H1 (cell line): Measurements from ENCODE around the gene ADCY5. TPM values are rescaled to one million over a fixed set of nuclear protein-coding genes. Genes with fewer than 3 reads are reported as not detected.

Source experiments
- CTCF ChIA-PET: fragments of 300-600 bp; sonication (Branson Sonifier 250); formaldehyde crosslinking; loops from one replicate; lab custom pipeline; 2021; ENCODE audit not compliant: partially characterized antibody; lab: Charles Lee
- POLR2A ChIA-PET: fragments of 300-600 bp; sonication (Branson Sonifier 250); formaldehyde crosslinking; loops from one replicate; lab custom pipeline; 2021; ENCODE audit warnings: inconsistent platforms; ENCODE audit not compliant: partially characterized antibody; lab: Charles Lee
- DNase-seq, 2 experiments: peaks; one replicate each; pipeline versions ENCODE4 v3.0.0 to v3.0.0-alpha.2; 2010 to 2022; ENCODE audit warnings: low spot score in 2 of 2, low read depth in 1 of 2, mixed read lengths in 1 of 2
- FAIRE-seq: peaks from 2 replicates; lab custom pipeline; 2011; peaks lifted over from hg19 to GRCh38; lab: Jason Lieb, UNC
- H2AFZ ChIP-seq: 2 replicates; pipeline ENCODE4 v1.8.1; 2012; ENCODE audit warnings: low read length, inconsistent platforms
- H2AK5ac ChIP-seq: 2 replicates; pipeline ENCODE4 v1.6.1; 2013; ENCODE audit warnings: low read depth, low read length
- H2BK120ac ChIP-seq: replicated peaks from 2 replicates; pipeline ENCODE3; 2013; ENCODE audit warnings: low read depth, low read length, inconsistent platforms
- H2BK12ac ChIP-seq: 2 replicates; pipeline ENCODE4 v1.6.1; 2013; ENCODE audit warnings: low read depth, low read length
- H2BK15ac ChIP-seq: 2 replicates; pipeline ENCODE4 v1.6.1; 2013; ENCODE audit warnings: low read length
- H2BK20ac ChIP-seq: 2 replicates; pipeline ENCODE4 v1.6.1; 2013; ENCODE audit warnings: low read length
- H2BK5ac ChIP-seq: 2 replicates; pipeline ENCODE4 v1.6.1; 2013; ENCODE audit warnings: low read depth, low read length
- H3K14ac ChIP-seq: 2 replicates; pipeline ENCODE4 v1.6.1; 2013; ENCODE audit warnings: inconsistent platforms; ENCODE audit not compliant: insufficient read length
- H3K18ac ChIP-seq: 2 replicates; pipeline ENCODE4 v1.6.1; 2013; ENCODE audit warnings: low read length; ENCODE audit errors: extremely low read depth
- H3K23ac ChIP-seq: 2 replicates; pipeline ENCODE4 v1.6.1; 2013; ENCODE audit warnings: inconsistent platforms; ENCODE audit not compliant: insufficient read length
- H3K23me2 ChIP-seq: 2 replicates; pipeline ENCODE4 v1.6.1; 2013; ENCODE audit warnings: low read depth, low read length
- H3K27ac ChIP-seq: 2 replicates; pipeline ENCODE4 v1.6.1; 2011; ENCODE audit warnings: low read depth, low read length, inconsistent platforms
- H3K27me3 ChIP-seq, 4 experiments: replicated peaks in 1 of 4; 1 replicate in 1 of 4; 2 replicates in 3 of 4; pipeline versions ENCODE4 v1.6.1 to v1.8.1; 2011 to 2013; ENCODE audit warnings: low read length in 3 of 4, mild to moderate bottlenecking in 3 of 4, inconsistent platforms in 2 of 4, mixed read lengths in 2 of 4, moderate library complexity in 1 of 4; ENCODE audit not compliant: control insufficient read depth in 3 of 4, insufficient read depth in 3 of 4; ENCODE audit errors: extremely low read depth in 1 of 4
- H3K36me3 ChIP-seq, 4 experiments: 2 replicates each; pipeline versions ENCODE4 v1.6.1 to v1.8.1; 2011 to 2013; ENCODE audit warnings: mild to moderate bottlenecking in 4 of 4, low read length in 3 of 4, moderate library complexity in 2 of 4, control low read depth in 1 of 4, inconsistent platforms in 1 of 4; ENCODE audit not compliant: insufficient read depth in 4 of 4, control insufficient read depth in 2 of 4
- H3K4ac ChIP-seq: replicated peaks from 2 replicates; pipeline ENCODE3; 2013; ENCODE audit warnings: low read length, low read depth, mixed read lengths, inconsistent platforms; ENCODE audit not compliant: insufficient read length
- H3K4me1 ChIP-seq, 4 experiments: replicated peaks in 1 of 4; 1 replicate in 1 of 4; 2 replicates in 3 of 4; pipeline versions ENCODE4 v1.6.1 to v1.8.1; 2011 to 2013; ENCODE audit warnings: low read length in 3 of 4, inconsistent platforms in 2 of 4, mixed read lengths in 1 of 4; ENCODE audit not compliant: insufficient read depth in 4 of 4, control insufficient read depth in 3 of 4
- H3K4me2 ChIP-seq, 2 experiments: 2 replicates each; pipeline versions ENCODE4 v1.6.1 to v1.8.1; 2011 to 2013; ENCODE audit warnings: low read depth in 2 of 2, low read length in 2 of 2, control low read depth in 1 of 2, inconsistent platforms in 1 of 2, mild to moderate bottlenecking in 1 of 2; ENCODE audit not compliant: insufficient read depth in 1 of 2
- H3K4me3 ChIP-seq, 4 experiments: fragments of 200-600, 300-600 bp in 1 of 4; sonication (generic), shearing (Covaris generic), sonication (Bioruptor Twin) in 1 of 4; 2 replicates each; pipeline versions ENCODE4 v1.5.1 to v1.8.1; 2011 to 2016; ENCODE audit warnings: low read length in 4 of 4, low read depth in 3 of 4, control low read depth in 2 of 4, inconsistent platforms in 2 of 4, mild to moderate bottlenecking in 2 of 4, mixed read lengths in 1 of 4, moderate library complexity in 1 of 4; ENCODE audit not compliant: insufficient read depth in 2 of 4; ENCODE audit errors: extremely low read depth in 1 of 4
- H3K56ac ChIP-seq: replicated peaks from 2 replicates; pipeline ENCODE3; 2013; ENCODE audit warnings: low read depth, mild to moderate bottlenecking, mixed read lengths, low read length, inconsistent platforms; ENCODE audit not compliant: insufficient read length
- H3K79me1 ChIP-seq: 2 replicates; pipeline ENCODE4 v1.6.1; 2013; ENCODE audit warnings: low read depth, low read length, control low read depth
- H3K79me2 ChIP-seq, 2 experiments: 2 replicates each; pipeline versions ENCODE4 v1.6.1 to v1.8.1; 2012 to 2013; ENCODE audit warnings: low read length in 2 of 2, mild to moderate bottlenecking in 2 of 2, inconsistent platforms in 1 of 2; ENCODE audit not compliant: insufficient read depth in 2 of 2, control insufficient read depth in 1 of 2
- H3K9ac ChIP-seq, 4 experiments: replicated peaks in 1 of 4; 1 replicate in 1 of 4; 2 replicates in 3 of 4; pipeline versions ENCODE4 v1.6.1 to v1.8.1; 2011 to 2013; ENCODE audit warnings: low read depth in 3 of 4, low read length in 3 of 4, control low read depth in 2 of 4, mild to moderate bottlenecking in 2 of 4, moderate library complexity in 2 of 4, inconsistent platforms in 1 of 4; ENCODE audit errors: extremely low read depth in 1 of 4
- H3K9me3 ChIP-seq, 2 experiments: 2 replicates each; pipeline versions ENCODE4 v1.6.1 to v1.8.1; 2012 to 2013; ENCODE audit warnings: mild to moderate bottlenecking in 2 of 2, moderate library complexity in 2 of 2, control low read depth in 1 of 2, inconsistent platforms in 1 of 2, low read depth in 1 of 2, low read length in 1 of 2, mixed read lengths in 1 of 2; ENCODE audit not compliant: insufficient read depth in 2 of 2
- H4K20me1 ChIP-seq, 2 experiments: replicated peaks in 1 of 2; 2 replicates each; pipeline versions ENCODE3 to v1.8.1; 2011 to 2013; ENCODE audit warnings: inconsistent platforms in 2 of 2, low read length in 2 of 2, mild to moderate bottlenecking in 1 of 2; ENCODE audit not compliant: insufficient read depth in 2 of 2, control insufficient read depth in 1 of 2
- H4K5ac ChIP-seq: 2 replicates; pipeline ENCODE4 v1.6.1; 2013; ENCODE audit warnings: low read length, low read depth, mixed read lengths, inconsistent platforms; ENCODE audit not compliant: insufficient read length
- H4K8ac ChIP-seq: 2 replicates; pipeline ENCODE4 v1.8.0; 2013; ENCODE audit warnings: mild to moderate bottlenecking, moderate library complexity, low read length, inconsistent platforms; ENCODE audit not compliant: insufficient read depth; ENCODE audit errors: extremely low read depth
- H4K91ac ChIP-seq: replicated peaks from 2 replicates; pipeline ENCODE3; 2013; ENCODE audit warnings: low read length, mixed read lengths, inconsistent platforms; ENCODE audit not compliant: insufficient read length
- CBX5 ChIP-seq: fragments of 300-800, 300-1000 bp; sonication (generic); IDR thresholded peaks from 2 replicates; pipeline ENCODE4 v1.7.1; 2016; ENCODE audit warnings: antibody characterized with exemption, low read length, low read depth
- SIN3A ChIP-seq, 2 experiments: IDR thresholded peaks in 1 of 2; conservative IDR thresholded peaks in 1 of 2; 2 replicates each; pipeline ENCODE4 v1.6.1; 2011 to 2012; ENCODE audit warnings: low read length in 2 of 2, improper control_type of control experiment in 1 of 2, low read depth in 1 of 2, mild to moderate bottlenecking in 1 of 2
- TCF12 ChIP-seq: IDR thresholded peaks from 2 replicates; pipeline ENCODE4 v1.6.1; 2011; ENCODE audit warnings: low read depth, mild to moderate bottlenecking, low read length
- WGBS, 2 experiments: shearing (Covaris generic) in 1 of 2; methylation state at CpG; one replicate each; pipeline versions ENCODE4 v1.1.6 to v1.1.7; 2013 to 2015; ENCODE audit warnings: low lambda C conversion rate in 2 of 2, mixed read lengths in 2 of 2, inconsistent platforms in 1 of 2, low coverage in 1 of 2, missing lambda C conversion rate in 1 of 2; ENCODE audit not compliant: insufficient replicate concordance in 2 of 2, insufficient coverage in 1 of 2, insufficient read length in 1 of 2; ENCODE audit errors: extremely low coverage in 1 of 2, missing lambda C conversion rate in 1 of 2; 5-methylcytosine and 5-hydroxymethylcytosine counted together
- polyA plus RNA-seq, 7 experiments: library from polyadenylated mRNA; depleted of rRNA in 3 of 7; stranded (reverse) in 5 of 7; unstranded in 2 of 7; fragments of >200 nt in 5 of 7; fragments of 200-250 nt in 2 of 7; gene quantifications; 1 replicate in 5 of 7; 2 replicates in 1 of 7; 4 replicates in 1 of 7; pipeline versions ENCODE4 v1.2.1 to v1.2.3, GENCODE V29; 2011 to 2013; ENCODE audit warnings: missing spikeins in 2 of 7, mixed read lengths in 2 of 7
- total RNA-seq: library from RNA; stranded (reverse); fragmentation: NEBNext Ultra II Directional; extraction: Animal tissue kit (Norgen Biotek cat#: 25700); gene quantifications from 2 replicates; pipeline ENCODE4 v1.2.1, GENCODE V29; 2021

Gene ADCY5
- total and polyA plus RNA-seq, 2 of the 8 experiments (the other 6 are each of a cell fraction or from before 2014, with no cell fraction given) = 18.9 to 40.8 TPM

DNA sequence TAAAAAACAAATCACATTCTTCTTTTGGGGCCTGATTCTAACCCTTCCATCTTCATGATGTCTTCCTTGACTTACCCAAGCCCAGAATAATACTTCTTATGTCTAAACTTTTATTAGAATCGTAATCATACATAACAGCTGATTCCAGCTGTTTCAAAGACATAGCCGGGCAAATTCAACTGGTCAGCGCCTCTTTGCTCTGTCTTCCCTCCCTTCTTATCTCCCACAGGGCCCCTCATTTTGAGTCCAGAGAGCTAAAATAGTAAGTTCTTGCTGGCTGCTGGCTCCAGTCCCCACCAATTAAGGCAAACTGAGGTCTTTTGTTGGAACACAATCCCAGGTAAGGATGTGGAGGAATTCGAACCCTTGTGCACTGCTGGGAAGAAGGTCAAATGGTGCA lies 108.6 kb downstream of the ADCY5 start:
- Histone ChIP-seq H3K79me1 (no peaks in the 10 kb centered on the region), H2BK5ac (no peak overlapping the region), H4K20me1 (no peaks in the 10 kb centered on the region), H3K18ac (no peak overlapping the region), H3K14ac (no peak overlapping the region), H3K36me3 (no peaks in the 10 kb centered on the region), H3K27ac (no peak overlapping the region), H4K8ac (no peak overlapping the region), H4K91ac (no peak overlapping the region), H3K23ac (no peak overlapping the region), H3K23me2 (no peaks in the 10 kb centered on the region), H2BK20ac (no peak overlapping the region), H3K4me1 (peaks cover 5 to 14% (median 9%) of the 10 kb centered on the region in 4 experiments; a peak in 6 of 7 replicates), H4K5ac (no peak overlapping the region), H3K9me3 (no peaks in the 10 kb centered on the region), H2AK5ac (no peak overlapping the region), H3K27me3 (no peaks in the 10 kb centered on the region), H3K9ac (no peak overlapping the region), H2BK15ac (no peak overlapping the region), H3K4ac (no peak overlapping the region), H3K4me3 (no peak overlapping the region), H2BK120ac (no peak overlapping the region), H2AFZ (no peak overlapping the region), H3K4me2 (no peak overlapping the region), H3K79me2 (no peaks in the 10 kb centered on the region), H2BK12ac (no peak overlapping the region), H3K56ac (no peak overlapping the region)
- FAIRE-seq (no peak), DNase-seq (no peak)
- 89% methylated on average over 4 of the region's 4 CpGs; no CpG with 5 or more reads in 1 of the 2 experiments for WGBS, 2 experiments
- CTCF ChIA-PET = interaction anchor here (0.7 to 4.7 kb wide), 2 partner anchors 10 to 19 kb away, joined by 3 to 43 read pairs; no protein-coding TSS in a partner anchor
- POLR2A ChIA-PET = no interaction called here
- TF ChIP-seq SIN3A (conservative IDR thresholded peaks at IDR 0.05 in 1 of 2, IDR thresholded peaks at IDR 0.05 in 1 of 2; ENCODE audit: low read depth in 1 of 2, low read length in 2 of 2) (no peak), CBX5 (no peak), TCF12 (no peak)
